HEK293 (cell line): ENCODE measurements around the gene C19orf47.
A peak's percentile ranks its signal among the peaks of the same experiment; 100 is the strongest.

ENCODE experiments used
- CTCF ChIA-PET: fragments of 350-600 bp; formaldehyde crosslinking; extraction: SDS; loops from one replicate; lab custom pipeline; 2021; ENCODE audit warnings: antibody characterized with exemption; lab: Yijun Ruan, JAX
- POLR2A ChIA-PET: fragments of 300-600 bp; formaldehyde crosslinking; extraction: SDS; loops from one replicate; lab custom pipeline; 2020; ENCODE audit warnings: antibody characterized with exemption, inconsistent platforms; lab: Yijun Ruan, JAX
- H3K27ac ChIP-seq: fragments of 200-500 bp; sonication (Bioruptor generic); 2 replicates; pipeline ENCODE4 v1.5.1; 2014; ENCODE audit warnings: low read depth, low read length, control low read depth, inconsistent platforms; ENCODE audit errors: extremely low read depth
- H3K36me3 ChIP-seq, 2 experiments: fragments of 200-500 bp in 1 of 2; sonication (Bioruptor generic) in 1 of 2; 1 replicate in 1 of 2; 2 replicates in 1 of 2; pipeline ENCODE4 v1.5.1; 2014 to 2017; ENCODE audit warnings: inconsistent platforms in 2 of 2, low read length in 2 of 2; ENCODE audit not compliant: control insufficient read depth in 2 of 2, insufficient read depth in 1 of 2
- H3K4me1 ChIP-seq: fragments of 200-500 bp; sonication (Bioruptor generic); 2 replicates; pipeline ENCODE4 v1.5.1; 2014; ENCODE audit warnings: mild to moderate bottlenecking, low read length, inconsistent platforms; ENCODE audit not compliant: control insufficient read depth, insufficient read depth
- H3K4me3 ChIP-seq: 2 replicates; pipeline ENCODE4 v1.5.1; 2011; ENCODE audit warnings: low read depth, mild to moderate bottlenecking, control low read depth, low read length, moderate library complexity
- H3K9me3 ChIP-seq: fragments of 200-500 bp; sonication (Bioruptor generic); 2 replicates; pipeline ENCODE4 v1.5.1; 2014; ENCODE audit warnings: low read depth, low read length, inconsistent platforms; ENCODE audit not compliant: control insufficient read depth, insufficient read depth
- EGR2 ChIP-seq: fragments of 450-650 bp; formaldehyde crosslinking; IDR thresholded peaks from 2 replicates; pipeline ENCODE4 v1.5.1; 2016; ENCODE audit warnings: low read depth, missing biosample characterization, missing genetic modification characterization
- FEZF1 ChIP-seq: fragments of 450-650 bp; formaldehyde crosslinking; IDR thresholded peaks from 2 replicates; pipeline ENCODE4 v1.5.1; 2016; ENCODE audit warnings: missing biosample characterization, missing genetic modification characterization
- GLIS1 ChIP-seq: fragments of 450-650 bp; formaldehyde crosslinking; IDR thresholded peaks from 2 replicates; pipeline ENCODE4 v1.5.1; 2016; ENCODE audit warnings: missing biosample characterization, missing genetic modification characterization
- GLIS2 ChIP-seq: fragments of 450-650 bp; formaldehyde crosslinking; IDR thresholded peaks from 2 replicates; pipeline ENCODE4 v1.5.1; 2016; ENCODE audit warnings: missing biosample characterization, missing genetic modification characterization
- HOXD13 ChIP-seq: sonication (generic); formaldehyde crosslinking; IDR thresholded peaks from 2 replicates; pipeline ENCODE4 v1.8.0; 2022; ENCODE audit warnings: missing genetic modification reagents, borderline replicate concordance
- KLF16 ChIP-seq: fragments of 450-650 bp; formaldehyde crosslinking; IDR thresholded peaks from 2 replicates; pipeline ENCODE4 v1.5.1; 2017; ENCODE audit warnings: missing biosample characterization, missing genetic modification characterization
- KLF17 ChIP-seq: fragments of 450-650 bp; formaldehyde crosslinking; IDR thresholded peaks from 2 replicates; pipeline ENCODE4 v1.5.1; 2016; ENCODE audit warnings: missing biosample characterization, missing genetic modification characterization
- SP2 ChIP-seq: fragments of 450-650 bp; formaldehyde crosslinking; IDR thresholded peaks from 2 replicates; pipeline ENCODE4 v1.5.1; 2016; ENCODE audit warnings: missing biosample characterization, missing genetic modification characterization
- ZEB2 ChIP-seq: fragments of 450-650 bp; formaldehyde crosslinking; IDR thresholded peaks from 2 replicates; pipeline ENCODE4 v1.5.1; 2016; ENCODE audit warnings: missing biosample characterization, missing genetic modification characterization
- ZFHX2 ChIP-seq: fragments of 450-650 bp; formaldehyde crosslinking; conservative IDR thresholded peaks from 2 replicates; pipeline ENCODE4 v1.5.1; 2016; ENCODE audit warnings: missing biosample characterization, missing genetic modification characterization
- ZIC2 ChIP-seq: fragments of 450-650 bp; formaldehyde crosslinking; IDR thresholded peaks from 2 replicates; pipeline ENCODE4 v1.5.1; 2016; ENCODE audit warnings: missing biosample characterization, missing genetic modification characterization
- ZNF169 ChIP-seq: fragments of 450-650 bp; formaldehyde crosslinking; IDR thresholded peaks from 2 replicates; pipeline ENCODE4 v1.5.1; 2016; ENCODE audit warnings: missing biosample characterization, missing genetic modification characterization
- ZNF175 ChIP-seq: fragments of 450-650 bp; formaldehyde crosslinking; IDR thresholded peaks from 2 replicates; pipeline ENCODE4 v1.5.1; 2016; ENCODE audit warnings: missing biosample characterization, missing genetic modification characterization
- ZNF18 ChIP-seq: fragments of 450-650 bp; formaldehyde crosslinking; IDR thresholded peaks from 2 replicates; pipeline ENCODE4 v1.5.1; 2016; ENCODE audit warnings: missing biosample characterization, missing genetic modification characterization
- ZNF239 ChIP-seq: fragments of 450-650 bp; formaldehyde crosslinking; IDR thresholded peaks from 2 replicates; pipeline ENCODE4 v1.5.1; 2016; ENCODE audit warnings: missing biosample characterization, missing genetic modification characterization
- ZNF341 ChIP-seq: fragments of 450-650 bp; formaldehyde crosslinking; IDR thresholded peaks from 2 replicates; pipeline ENCODE4; 2016; ENCODE audit warnings: low read depth, missing biosample characterization, missing genetic modification characterization
- ZNF391 ChIP-seq: fragments of 450-650 bp; formaldehyde crosslinking; IDR thresholded peaks from 2 replicates; pipeline ENCODE4 v1.5.1; 2016; ENCODE audit warnings: low read depth, missing biosample characterization, missing genetic modification characterization, borderline replicate concordance
- ZNF394 ChIP-seq: fragments of 450-650 bp; formaldehyde crosslinking; IDR thresholded peaks from 2 replicates; pipeline ENCODE4 v1.5.1; 2016; ENCODE audit warnings: missing biosample characterization, missing genetic modification characterization, mild to moderate bottlenecking, moderate library complexity, borderline replicate concordance
- ZNF398 ChIP-seq: fragments of 450-650 bp; formaldehyde crosslinking; IDR thresholded peaks from 2 replicates; pipeline ENCODE4 v1.5.1; 2017; ENCODE audit warnings: missing biosample characterization, missing genetic modification characterization
- ZNF423 ChIP-seq: fragments of 450-650 bp; formaldehyde crosslinking; IDR thresholded peaks from 2 replicates; pipeline ENCODE4 v1.5.1; 2016; ENCODE audit warnings: missing biosample characterization, missing genetic modification characterization
- ZNF518A ChIP-seq: fragments of 450-650 bp; formaldehyde crosslinking; conservative IDR thresholded peaks from 2 replicates; pipeline ENCODE4 v1.5.1; 2016; ENCODE audit warnings: low read depth, missing biosample characterization, missing genetic modification characterization
- ZNF521 ChIP-seq: fragments of 450-650 bp; formaldehyde crosslinking; IDR thresholded peaks from 2 replicates; pipeline ENCODE4 v1.5.1; 2017; ENCODE audit warnings: missing biosample characterization, mild to moderate bottlenecking, missing genetic modification characterization
- ZNF580 ChIP-seq: fragments of 450-650 bp; formaldehyde crosslinking; IDR thresholded peaks from 2 replicates; pipeline ENCODE4 v1.5.1; 2016; ENCODE audit warnings: missing biosample characterization, missing genetic modification characterization
- ZNF600 ChIP-seq: fragments of 450-650 bp; formaldehyde crosslinking; IDR thresholded peaks from 2 replicates; pipeline ENCODE4 v1.5.1; 2016; ENCODE audit warnings: missing biosample characterization, missing genetic modification characterization
- ZNF639 ChIP-seq: fragments of 450-650 bp; formaldehyde crosslinking; IDR thresholded peaks from 2 replicates; pipeline ENCODE4 v1.5.1; 2016; ENCODE audit warnings: missing biosample characterization, missing genetic modification characterization

Gene C19orf47

GRCh38 chr19:40279761-40280607, 68.2 kb downstream of the C19orf47 start (continued):
- TF ChIP-seq ZNF639 (no peak), ZNF169 (tag by site-specific recombination) (no peak), ZNF518A (no peak), ZNF398 (0 out of 2 replicates have a peak, but pooled peaks have one; percentile 20), KLF17 (tag by site-specific recombination) (0 out of 2 replicates have a peak, but pooled peaks have one; percentile 15), ZNF341 (peak; percentile 90), ZNF580 (no peak), ZNF18 (tag by site-specific recombination) (peak; percentile 61)

GRCh38 chr19:40279120-40279551, 69.1 kb downstream of the C19orf47 start:
- no peak for TF ChIP-seq ZEB2 (tag by site-specific recombination)
- peak; percentile 94 for TF ChIP-seq ZNF341
- TF ChIP-seq ZNF394 (tag by site-specific recombination) = no peak
- peak; percentile 99 for TF ChIP-seq ZIC2 (tag by site-specific recombination)
- TF ChIP-seq SP2 (tag by site-specific recombination) = 0 out of 2 replicates have a peak, but pooled peaks have one; percentile 22
- TF ChIP-seq ZNF600 = 0 out of 2 replicates have a peak, but pooled peaks have one; percentile 8
- peak; percentile 34 for TF ChIP-seq EGR2 (tag by site-specific recombination)
- no peak for TF ChIP-seq ZNF175 (tag by site-specific recombination)
- 0 out of 2 replicates have a peak, but pooled peaks have one; percentile 14 for TF ChIP-seq ZNF391
- TF ChIP-seq FEZF1 (tag by site-specific recombination) = no peak
- TF ChIP-seq HOXD13 (CRISPR knock-in tag) = no peak
- TF ChIP-seq KLF16 = no peak
- TF ChIP-seq GLIS1 = peak; percentile 33
- TF ChIP-seq GLIS2 (tag by site-specific recombination) = peak; percentile 68
- no peak for TF ChIP-seq ZNF521 (tag by site-specific recombination)
- TF ChIP-seq ZNF239 = no peak
- TF ChIP-seq ZFHX2 (tag by site-specific recombination) = peak; percentile 57
- TF ChIP-seq ZNF423 (tag by site-specific recombination) = 0 out of 2 replicates have a peak, but pooled peaks have one; percentile 16

More at GRCh38 chr19:40279120-40279551, 69.1 kb downstream of the C19orf47 start:
- H3K4me1 ChIP-seq = peaks cover 73% of the 10 kb centered on the region
- CTCF ChIA-PET = interaction anchor here (0.6 to 1.3 kb wide), 4 partner anchors 26 to 1319 kb away, joined by 3 to 4 read pairs (median 3); no protein-coding TSS in a partner anchor
- POLR2A ChIA-PET = interaction anchor here (0.5 to 1.5 kb wide), 5 partner anchors 9 to 798 kb away, joined by 3 to 4 read pairs (median 3); partner anchors contain the start of genes C19orf47, PLD3 and TIMM50
- peak overlapping the region; percentile 19 for H3K27ac ChIP-seq
- H3K4me3 ChIP-seq = no peak overlapping the region
- H3K36me3 ChIP-seq = peaks cover 22 to 25% of the 10 kb centered on the region in 2 experiments
- no peaks in the 10 kb centered on the region for H3K9me3 ChIP-seq
